ENCODE data around the gene MARK3.

- TF ChIP-seq, protein P1, sequence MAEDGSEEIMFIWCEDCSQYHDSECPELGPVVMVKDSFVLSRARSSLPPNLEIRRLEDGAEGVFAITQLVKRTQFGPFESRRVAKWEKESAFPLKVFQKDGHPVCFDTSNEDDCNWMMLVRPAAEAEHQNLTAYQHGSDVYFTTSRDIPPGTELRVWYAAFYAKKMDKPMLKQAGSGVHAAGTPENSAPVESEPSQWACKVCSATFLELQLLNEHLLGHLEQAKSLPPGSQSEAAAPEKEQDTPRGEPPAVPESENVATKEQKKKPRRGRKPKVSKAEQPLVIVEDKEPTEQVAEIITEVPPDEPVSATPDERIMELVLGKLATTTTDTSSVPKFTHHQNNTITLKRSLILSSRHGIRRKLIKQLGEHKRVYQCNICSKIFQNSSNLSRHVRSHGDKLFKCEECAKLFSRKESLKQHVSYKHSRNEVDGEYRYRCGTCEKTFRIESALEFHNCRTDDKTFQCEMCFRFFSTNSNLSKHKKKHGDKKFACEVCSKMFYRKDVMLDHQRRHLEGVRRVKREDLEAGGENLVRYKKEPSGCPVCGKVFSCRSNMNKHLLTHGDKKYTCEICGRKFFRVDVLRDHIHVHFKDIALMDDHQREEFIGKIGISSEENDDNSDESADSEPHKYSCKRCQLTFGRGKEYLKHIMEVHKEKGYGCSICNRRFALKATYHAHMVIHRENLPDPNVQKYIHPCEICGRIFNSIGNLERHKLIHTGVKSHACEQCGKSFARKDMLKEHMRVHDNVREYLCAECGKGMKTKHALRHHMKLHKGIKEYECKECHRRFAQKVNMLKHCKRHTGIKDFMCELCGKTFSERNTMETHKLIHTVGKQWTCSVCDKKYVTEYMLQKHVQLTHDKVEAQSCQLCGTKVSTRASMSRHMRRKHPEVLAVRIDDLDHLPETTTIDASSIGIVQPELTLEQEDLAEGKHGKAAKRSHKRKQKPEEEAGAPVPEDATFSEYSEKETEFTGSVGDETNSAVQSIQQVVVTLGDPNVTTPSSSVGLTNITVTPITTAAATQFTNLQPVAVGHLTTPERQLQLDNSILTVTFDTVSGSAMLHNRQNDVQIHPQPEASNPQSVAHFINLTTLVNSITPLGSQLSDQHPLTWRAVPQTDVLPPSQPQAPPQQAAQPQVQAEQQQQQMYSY (CRISPR knock-in tag; IDR thresholded peaks at IDR 0.05), result no peak
- TF ChIP-seq RBM22 (optimal IDR thresholded peaks at IDR 0.05; ENCODE audit: low read length) (no peak), FOSL2 (CRISPR knock-in tag; IDR thresholded peaks at IDR 0.05) (no peak), CTCF (CRISPR knock-in tag; IDR thresholded peaks at IDR 0.05) (no peak), NR3C1 (CRISPR knock-in tag; IDR thresholded peaks at IDR 0.05) (no peak), PRPF4 (IDR thresholded peaks at IDR 0.05; ENCODE audit: low read depth, low read length, poor library complexity, severe bottlenecking) (no peak), KAT7 (CRISPR knock-in tag; IDR thresholded peaks at IDR 0.05; ENCODE audit: borderline replicate concordance) (no peak), SIX1 (CRISPR knock-in tag; IDR thresholded peaks at IDR 0.05; ENCODE audit: borderline replicate concordance) (no peak)
Observed at GRCh38 chr14:103532216-103533136, 147.3 kb downstream of the MARK3 start.
